ENCODE data around the gene SLC25A21. TPM values are rescaled to one million over a fixed set of nuclear protein-coding genes. Genes with fewer than 3 reads are reported as not detected.
A peak's percentile ranks its signal among the peaks of the same experiment; 100 is the strongest.

The SLC25A21 gene
- total and polyA plus RNA-seq, 2 of the 13 experiments (the other 11 are each of a cell fraction or from before 2014, with no cell fraction given), result 1.9 to 2.9 TPM

- no peaks in the 10 kb centered on the region for H3K36me3 ChIP-seq (replicated peaks in 1 of 2; ENCODE audit: control insufficient read depth in 1 of 2, insufficient read depth in 2 of 2, low read length in 2 of 2)
- H3K79me2 ChIP-seq (ENCODE audit: insufficient read depth, low read length), result peaks cover 23% of the 10 kb centered on the region
- peak overlapping the region; percentile 62 to 85 (median 73) for H3K4me3 ChIP-seq (replicated peaks in 1 of 3; ENCODE audit: insufficient read depth in 1 of 3, low read depth in 2 of 3, low read length in 3 of 3)
- peak overlapping the region; percentile 91 for H3K4me2 ChIP-seq (ENCODE audit: low read depth, low read length)
- DNase-seq (ENCODE audit: low spot score) (no peak), ATAC-seq (peak; percentile 7), FAIRE-seq (no peak)
- H3K9me3 ChIP-seq (ENCODE audit: low read length), result no peaks in the 10 kb centered on the region
- 20% methylated on average over 11 of the region's 11 CpGs for WGBS (ENCODE audit: low lambda C conversion rate)
- ChIA-PET POLR2A (interaction anchor here (1.0 to 3.1 kb wide), 12 partner anchors 10 to 1972 kb away, joined by 4 to 29 read pairs (median 6); partner anchors contain the start of genes BRMS1L, FOXA1, MBIP and SLC25A21), CTCF (ENCODE audit: low intra/inter-chr PET ratio, low total read pairs) (interaction anchor here (1.2 kb wide), 1 partner anchor 49 kb away, joined by 4 read pairs; no protein-coding TSS in a partner anchor)
- no peaks in the 10 kb centered on the region for H4K20me1 ChIP-seq (ENCODE audit: insufficient read depth, low read length)
- H2AFZ ChIP-seq (ENCODE audit: low read length), result peak overlapping the region; percentile 71
- peaks cover 75% of the 10 kb centered on the region for H3K4me1 ChIP-seq (ENCODE audit: insufficient read depth, low read length)
- peak overlapping the region; percentile 71 for H3K27ac ChIP-seq (ENCODE audit: extremely low read length, insufficient read depth, low read length)
- in situ Hi-C loops (cut with HindIII; ENCODE audit: extremely low pct_ligation_motif_present, low pct_unique_long_range_greater_than_20kb) (no loop called here), intact Hi-C loops (cut with micrococcal nuclease; ENCODE audit: unreplicated experiment) (loop anchor here (1.0 to 2.0 kb wide), 2 partner anchors 26 to 49 kb away; partner anchors contain the start of gene SLC25A21)
- BruUV-seq (replicated peaks), result TSS peak; percentile 68
- H3K9ac ChIP-seq (ENCODE audit: insufficient read depth, low read depth, low read length), result peak overlapping the region; percentile 86
- no peaks in the 10 kb centered on the region; a peak in 1 of 5 replicates for H3K27me3 ChIP-seq (ENCODE audit: control insufficient read depth in 1 of 2, insufficient read depth in 2 of 2, low read length in 2 of 2)
- TF ChIP-seq BATF2 (CRISPR knock-in tag; IDR thresholded peaks at IDR 0.05), result peak; percentile 11; the same call in 1 of the 2 replicates
- TF ChIP-seq PAXIP1 (CRISPR knock-in tag; conservative IDR thresholded peaks at IDR 0.05), result peak; percentile 12; the same call in 1 of the 2 replicates
- TF ChIP-seq ZNF816 (CRISPR knock-in tag; IDR thresholded peaks at IDR 0.05; ENCODE audit: borderline replicate concordance), result no peak
- TF ChIP-seq ZNF781 (CRISPR knock-in tag; IDR thresholded peaks at IDR 0.05; ENCODE audit: borderline replicate concordance, not compliant biosample characterization), result peak; percentile 9
- 0 out of 2 replicates have a peak, but pooled peaks have one; percentile 68 for TF ChIP-seq ZNF75D (CRISPR knock-in tag; IDR thresholded peaks at IDR 0.05; ENCODE audit: borderline replicate concordance)
- TF ChIP-seq PRDM10 (CRISPR knock-in tag; IDR thresholded peaks at IDR 0.05; ENCODE audit: low read depth), result 0 out of 2 replicates have a peak, but pooled peaks have one; percentile 2
- TF ChIP-seq AKNA (CRISPR knock-in tag; IDR thresholded peaks at IDR 0.05; ENCODE audit: borderline replicate concordance), result no peak
- TF ChIP-seq ZNF383 (CRISPR knock-in tag; IDR thresholded peaks at IDR 0.05; ENCODE audit: borderline replicate concordance), result 0 out of 2 replicates have a peak, but pooled peaks have one; percentile 76
- TF ChIP-seq ZNF619 (CRISPR knock-in tag; IDR thresholded peaks at IDR 0.05), result no peak
Measured at GRCh38 chr14:37198273-37198598, 25.8 kb upstream of the SLC25A21 start.
